Right forelimb (tissue), 1 donor: ENCODE results near the gene POC1A.

Experiments used
- DNase-seq: peaks from one replicate; pipeline ENCODE4 v3.0.0-alpha.2; 2018

POC1A gene

DNA sequence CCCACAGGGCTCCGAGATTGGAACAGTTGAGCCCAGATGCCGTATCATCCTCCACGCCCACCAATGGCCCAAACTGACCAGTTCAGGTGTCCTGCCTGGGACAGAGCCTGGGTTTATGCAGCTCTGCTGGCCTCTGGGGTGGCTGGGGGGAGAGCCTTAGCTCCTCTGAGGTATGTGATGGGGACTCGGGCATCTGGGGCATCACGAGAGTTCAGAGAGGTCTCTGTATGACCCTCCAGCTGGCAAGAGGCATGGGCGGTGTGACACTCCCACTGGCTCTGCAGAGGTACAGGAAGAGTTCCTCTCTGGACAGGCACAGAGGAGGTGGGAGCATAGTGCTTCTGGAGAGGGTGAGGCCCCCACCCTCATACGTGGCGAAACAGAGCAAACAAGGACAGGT is 71.3 kb downstream of the POC1A start:
- DNase-seq: no peak

DNA sequence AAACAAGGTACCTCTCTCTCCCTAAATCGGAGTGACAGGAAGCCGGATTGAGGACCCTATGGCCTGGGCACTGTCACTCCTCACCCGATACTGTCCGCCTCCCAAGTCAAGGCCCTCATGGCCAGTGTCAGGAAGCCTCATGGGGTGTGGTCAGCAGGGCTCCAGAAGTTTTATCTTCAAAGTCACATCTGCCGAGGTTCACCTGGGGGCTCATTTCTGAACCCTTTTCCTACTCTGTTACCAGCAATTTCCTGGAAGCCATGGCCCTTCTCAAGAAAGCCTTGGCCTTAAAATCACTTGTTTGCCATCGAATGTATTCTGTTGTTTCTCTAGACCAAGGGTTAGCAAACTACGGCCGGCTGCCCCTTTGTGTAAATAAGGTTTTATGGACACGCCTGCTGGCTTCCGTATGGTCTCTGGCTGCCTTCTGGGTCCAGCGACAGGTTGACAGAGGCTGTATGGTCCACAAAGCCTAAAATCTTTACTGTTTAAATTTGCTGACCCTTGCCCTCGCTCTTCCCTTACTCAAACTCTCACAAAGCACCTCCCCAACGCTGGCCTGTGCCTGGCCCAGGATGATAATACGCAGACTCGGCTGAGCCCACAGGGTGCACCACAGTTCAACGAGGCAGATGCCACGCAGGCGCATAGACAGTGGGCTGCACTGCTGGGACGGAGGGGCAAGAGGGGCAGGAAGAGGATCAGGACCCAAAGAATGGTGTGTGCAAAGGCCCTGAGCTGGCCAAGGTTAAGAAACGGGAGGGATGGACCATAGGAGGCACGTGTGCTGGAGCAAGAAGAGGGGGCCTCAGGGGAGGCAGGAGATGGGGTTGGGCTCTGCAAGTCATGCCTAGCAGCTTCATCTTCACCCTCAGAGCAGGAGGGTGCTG is 73.1 kb downstream of the POC1A start:
- DNase-seq: no peak

DNA sequence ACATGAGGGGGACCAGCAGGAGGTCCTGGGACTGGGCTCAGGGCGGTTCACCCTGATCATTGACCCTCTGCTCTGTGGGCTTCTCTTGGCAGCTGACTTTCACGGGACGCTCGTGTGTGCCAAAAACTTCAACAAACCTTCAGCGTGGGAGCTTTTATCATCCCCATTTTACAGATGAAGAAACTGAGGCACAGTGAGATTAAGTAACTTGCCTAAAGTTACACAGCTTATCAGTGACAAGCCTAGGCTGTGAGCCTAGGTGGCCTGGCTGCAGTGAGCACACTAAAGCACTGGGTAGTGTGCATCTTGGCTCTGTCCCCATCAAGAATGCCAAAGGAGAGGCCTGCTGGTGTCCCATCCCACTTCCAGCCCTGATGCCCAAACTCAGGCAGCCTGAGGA is 74.3 kb downstream of the POC1A start:
- DNase-seq: no peak

DNA sequence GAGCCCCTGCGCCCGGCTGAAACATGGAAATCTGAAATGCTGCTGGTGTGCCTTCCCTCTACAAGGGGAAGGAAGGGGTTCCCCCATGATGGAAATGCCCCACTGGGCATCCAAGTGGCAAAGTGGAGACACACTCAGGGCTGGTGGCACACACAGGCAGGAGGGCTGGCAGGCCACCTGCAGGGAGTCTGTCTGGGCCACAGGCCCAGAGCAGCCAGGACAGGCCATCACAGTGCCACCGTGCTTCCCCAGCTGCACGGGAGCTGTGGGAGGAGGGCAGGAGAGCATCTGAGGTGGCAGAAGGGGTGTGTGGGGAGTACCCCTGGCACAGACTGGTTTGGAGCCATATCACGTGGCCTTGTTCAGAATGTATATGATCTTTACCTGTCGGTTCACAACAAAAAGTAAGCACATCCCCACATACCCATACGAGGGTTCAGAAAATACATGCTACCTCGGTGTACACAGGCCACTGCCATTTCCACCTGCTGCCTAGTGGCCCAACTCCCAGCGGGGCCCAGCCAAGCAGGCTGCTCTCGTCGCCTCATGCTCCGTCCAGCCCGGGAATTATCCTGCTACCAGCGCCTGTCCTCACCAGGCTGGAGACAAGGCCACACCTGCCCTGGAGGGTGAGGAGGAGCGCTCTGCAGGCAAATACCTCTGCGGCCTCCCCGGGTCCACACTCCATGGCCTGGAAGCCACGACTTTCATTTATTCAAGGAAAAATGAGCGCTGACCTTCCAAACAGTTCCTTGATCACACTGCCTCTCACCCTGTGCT is 75.3 kb downstream of the POC1A start:
- DNase-seq: no peak

DNA sequence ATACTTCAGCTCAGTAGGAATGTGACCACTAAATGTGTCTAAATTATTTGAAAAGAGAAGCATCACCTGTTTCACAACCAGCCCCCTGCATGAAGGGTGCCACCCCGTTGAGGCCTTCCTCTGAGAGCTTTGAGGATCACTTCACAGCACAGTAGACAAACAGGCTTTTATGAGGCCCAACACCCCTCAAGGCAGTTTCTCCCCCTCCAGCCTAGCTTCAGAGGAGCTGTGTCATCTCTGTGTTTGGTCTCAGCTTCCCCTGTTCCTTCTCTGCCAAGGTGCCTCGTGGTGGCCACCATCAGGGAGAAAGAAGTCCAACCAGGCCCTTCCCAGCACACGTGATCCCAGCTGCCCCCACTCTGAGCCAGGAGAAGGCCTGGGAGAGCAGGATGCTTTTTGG is 76.3 kb downstream of the POC1A start:
- DNase-seq: no peak

DNA sequence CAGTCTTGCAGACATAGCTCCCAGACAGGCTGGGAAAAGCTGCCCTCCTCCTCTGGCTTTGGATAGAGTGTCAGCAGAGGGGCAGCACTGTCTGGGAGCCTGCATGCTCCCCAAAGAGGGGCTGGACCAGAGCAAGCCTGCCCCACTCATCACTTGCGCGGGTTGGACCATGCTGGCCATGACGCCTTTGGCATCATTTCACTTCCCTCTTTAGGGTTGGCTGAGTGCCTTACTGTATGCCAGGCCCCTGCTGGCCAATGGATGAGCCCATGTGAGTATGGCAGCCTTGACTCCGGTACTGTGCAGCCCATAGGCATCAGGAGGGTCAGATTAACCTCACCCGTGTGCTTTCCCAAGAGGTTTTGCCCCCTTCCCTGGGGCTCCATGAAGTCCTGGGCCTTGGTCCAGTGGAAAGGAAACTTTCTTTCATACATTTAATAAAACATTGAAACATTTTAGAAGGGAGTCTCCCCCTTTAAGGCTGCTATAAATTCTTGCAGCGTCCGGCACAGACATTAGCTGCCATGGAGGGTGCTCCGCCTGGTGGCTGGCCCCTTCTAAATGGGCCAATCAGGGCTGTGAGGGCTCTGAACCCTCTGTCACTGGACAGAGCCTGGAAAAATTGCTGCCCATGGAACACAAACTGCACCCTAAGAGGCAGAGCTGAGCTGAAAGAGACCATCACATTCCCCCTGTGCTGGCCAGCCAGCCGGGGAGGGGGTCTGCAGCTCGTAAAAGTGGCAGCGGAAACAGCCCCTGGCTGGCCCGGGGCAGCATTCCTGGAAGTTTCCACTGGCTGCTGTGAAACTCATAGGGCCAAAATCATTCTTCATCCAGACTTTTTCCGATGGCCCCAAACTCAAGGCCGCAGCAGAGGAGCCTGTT is 77.1 kb downstream of the POC1A start:
- DNase-seq: peak; percentile 84

DNA sequence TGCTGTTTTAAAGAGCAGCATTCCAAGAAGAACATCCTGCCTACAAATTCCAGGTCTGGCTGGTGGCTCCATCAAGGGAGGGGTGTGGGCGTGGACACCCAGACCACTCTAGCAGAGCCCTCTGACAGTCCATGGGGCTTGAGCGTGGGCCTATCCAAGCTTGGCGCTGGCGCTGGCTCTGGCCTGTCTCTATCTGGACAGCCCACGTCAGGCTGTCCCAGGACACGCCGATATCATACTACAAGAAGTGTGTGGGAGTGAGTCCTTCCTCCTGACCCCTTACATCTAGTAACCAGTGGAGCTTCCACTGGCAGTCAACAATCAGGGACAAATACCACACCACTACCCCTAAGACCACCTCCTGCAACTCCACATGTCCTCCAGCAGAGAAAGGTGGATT is 80.7 kb downstream of the POC1A start:
- no peak for DNase-seq

DNA sequence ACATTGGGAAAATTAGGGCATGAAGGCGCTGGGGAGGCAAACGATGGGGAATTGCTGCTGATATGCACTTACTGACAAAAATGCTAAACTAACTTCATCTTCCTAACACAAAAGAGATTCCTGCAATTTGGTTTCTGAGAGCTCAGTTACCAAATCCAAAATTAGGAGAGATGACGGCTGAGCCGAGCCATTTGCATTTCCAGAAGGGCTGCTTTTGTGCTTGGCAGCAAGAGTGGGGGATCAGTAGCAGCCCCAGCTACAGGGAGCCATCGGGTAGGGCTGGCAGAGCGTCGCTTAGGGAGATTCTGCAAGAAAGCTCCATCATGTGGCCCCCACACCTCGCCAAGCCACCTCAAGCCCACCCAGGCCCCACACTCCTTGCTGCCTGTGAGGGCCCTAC is 81.8 kb downstream of the POC1A start:
- DNase-seq: no peak

DNA sequence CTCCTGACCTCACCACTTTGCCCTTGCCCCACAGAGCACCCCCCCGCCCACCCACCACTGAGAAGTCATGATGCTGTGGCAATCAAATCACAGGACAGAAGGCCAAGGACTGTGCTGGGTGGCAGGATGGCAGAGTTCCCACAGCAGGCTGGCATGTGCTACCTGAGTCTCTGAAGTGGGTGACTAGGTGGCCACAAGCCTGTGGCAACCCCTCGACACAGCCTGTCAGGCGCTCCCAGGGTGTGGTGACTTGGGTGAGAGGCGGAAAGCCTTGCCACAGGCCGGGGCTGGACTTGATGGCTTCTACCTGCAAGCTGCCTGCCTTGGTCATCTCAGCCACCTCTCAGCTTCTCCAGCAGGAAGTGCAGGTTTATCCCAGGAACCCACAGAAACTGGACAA is 82.2 kb downstream of the POC1A start:
- no peak for DNase-seq

DNA sequence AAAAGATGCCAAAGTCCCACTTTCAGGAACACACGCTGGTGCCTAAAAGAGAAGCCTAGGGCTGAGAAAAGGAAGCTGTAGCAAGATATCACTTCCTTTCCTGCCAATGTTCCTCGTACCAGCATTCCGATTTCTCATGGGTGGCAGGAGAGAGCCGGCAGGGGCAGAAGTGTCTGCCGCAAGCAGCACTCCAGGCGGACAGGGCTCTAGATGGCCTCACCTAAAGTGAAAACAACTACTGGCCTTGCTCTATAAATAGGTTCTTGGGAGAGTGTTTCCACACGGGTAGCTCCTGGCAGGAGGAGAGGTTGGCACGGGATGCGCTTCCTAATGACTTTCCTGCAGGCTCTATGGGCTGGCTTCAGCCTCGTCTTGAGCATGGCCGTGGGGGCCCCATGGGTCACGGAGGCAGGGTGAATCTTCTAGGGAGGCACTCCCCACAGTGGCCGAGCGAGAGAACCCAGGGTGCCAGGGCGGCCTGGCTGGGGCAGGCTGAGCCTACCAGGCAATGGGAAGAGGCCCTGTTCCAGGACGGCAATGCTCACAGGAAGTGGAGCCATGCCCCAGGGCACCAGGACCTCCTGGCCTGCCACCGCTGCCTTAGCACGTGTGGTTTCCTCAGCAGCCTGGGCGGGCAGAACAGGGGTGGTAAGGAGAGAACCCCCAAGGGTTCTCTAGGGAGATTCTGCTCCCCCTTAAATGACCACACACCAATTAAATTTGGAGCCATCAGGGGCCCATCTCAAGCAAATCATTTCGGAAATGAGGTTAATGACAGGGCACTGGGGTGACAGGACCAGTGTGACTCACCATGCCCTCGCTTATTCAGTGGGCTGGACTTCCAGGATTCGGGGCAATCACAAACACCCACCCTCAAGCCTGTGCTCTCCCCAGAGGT is 83.2 kb downstream of the POC1A start:
- DNase-seq: no peak

DNA sequence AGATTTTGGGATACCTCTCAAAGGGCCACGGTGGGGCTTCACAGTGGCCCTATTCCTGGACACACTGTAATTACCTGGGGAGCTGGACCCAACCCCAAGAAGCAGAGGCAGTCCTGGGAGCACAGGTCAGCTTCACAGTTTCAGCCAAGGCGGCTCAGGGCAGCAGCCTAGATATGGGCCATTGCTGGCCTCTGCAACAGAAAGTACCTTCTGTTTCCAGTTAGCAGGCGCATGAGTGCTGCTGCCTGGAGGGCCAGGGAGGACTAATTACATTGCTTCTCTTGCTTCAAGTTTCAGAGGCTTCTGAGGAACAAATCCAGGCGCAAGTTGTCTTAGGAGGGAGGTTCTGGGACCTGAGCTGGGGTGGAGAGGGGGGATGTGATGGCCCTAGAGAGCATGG is 84.4 kb downstream of the POC1A start:
- no peak for DNase-seq

DNA sequence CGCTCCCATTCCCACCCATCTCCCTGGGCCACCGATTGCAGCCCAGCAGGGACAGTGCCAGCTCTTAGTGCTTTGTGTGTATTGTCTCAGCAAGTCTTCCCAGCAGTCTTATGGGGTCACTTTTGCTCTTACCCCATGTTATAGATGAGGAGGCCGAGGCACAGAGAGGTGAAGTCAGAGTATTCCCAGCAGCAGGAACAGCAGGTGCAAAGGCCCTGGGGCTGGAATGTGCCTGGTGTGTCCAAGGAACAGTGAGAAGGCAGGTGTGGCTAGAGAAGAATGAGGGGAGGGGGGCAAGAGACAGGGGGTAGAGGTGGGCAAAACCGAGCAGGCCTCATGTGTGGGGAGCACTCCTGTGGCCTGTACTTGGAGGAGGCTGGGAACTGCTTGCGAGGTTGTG is 85.1 kb downstream of the POC1A start:
- DNase-seq: no peak

DNA sequence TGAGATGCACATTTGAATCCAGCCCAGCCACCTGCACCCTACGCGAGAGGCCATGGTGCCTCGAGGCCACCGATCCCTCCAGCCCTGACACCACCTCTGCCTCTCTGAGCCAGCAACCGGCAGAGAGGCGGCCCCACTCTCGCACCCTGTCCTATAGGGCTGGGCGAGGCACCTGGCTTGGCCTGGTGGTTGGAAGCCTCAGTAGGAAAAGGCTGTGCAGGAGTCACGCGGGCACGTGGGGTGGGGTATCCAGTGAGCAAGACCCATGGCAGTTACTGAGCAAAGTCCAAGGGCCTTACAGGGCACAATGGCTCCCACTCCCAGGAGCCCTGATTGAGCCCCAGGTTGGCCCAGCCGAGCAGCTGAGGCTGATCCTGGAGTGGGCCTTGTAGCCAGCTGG is 85.5 kb downstream of the POC1A start:
- no peak for DNase-seq

DNA sequence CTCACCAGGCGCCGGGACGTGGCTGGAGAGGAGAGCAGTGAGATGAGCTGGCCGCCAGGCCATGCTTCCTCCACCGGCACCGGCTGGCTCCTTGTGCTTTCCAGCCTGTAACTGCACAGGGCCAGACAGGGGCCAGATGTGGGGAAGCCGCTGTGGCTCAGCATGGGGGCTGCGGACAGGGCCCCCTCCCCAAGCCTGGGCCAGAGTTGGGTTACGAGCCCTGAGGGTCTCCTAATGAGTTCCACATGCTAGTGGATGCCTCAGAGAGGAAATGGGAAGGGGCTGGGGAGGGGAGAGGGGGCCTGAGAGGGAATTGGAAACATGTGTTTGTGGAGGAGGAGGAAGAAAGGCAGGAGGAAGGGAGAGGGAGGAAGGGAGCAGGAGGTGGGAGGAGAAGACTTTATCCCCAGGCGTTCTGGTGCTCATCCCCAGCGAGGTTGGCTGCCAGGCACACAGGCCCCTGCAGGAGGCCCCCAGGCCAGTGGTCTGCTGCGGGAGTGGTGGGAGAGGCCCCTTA is 86.1 kb downstream of the POC1A start:
- peak; percentile 88 for DNase-seq

DNA sequence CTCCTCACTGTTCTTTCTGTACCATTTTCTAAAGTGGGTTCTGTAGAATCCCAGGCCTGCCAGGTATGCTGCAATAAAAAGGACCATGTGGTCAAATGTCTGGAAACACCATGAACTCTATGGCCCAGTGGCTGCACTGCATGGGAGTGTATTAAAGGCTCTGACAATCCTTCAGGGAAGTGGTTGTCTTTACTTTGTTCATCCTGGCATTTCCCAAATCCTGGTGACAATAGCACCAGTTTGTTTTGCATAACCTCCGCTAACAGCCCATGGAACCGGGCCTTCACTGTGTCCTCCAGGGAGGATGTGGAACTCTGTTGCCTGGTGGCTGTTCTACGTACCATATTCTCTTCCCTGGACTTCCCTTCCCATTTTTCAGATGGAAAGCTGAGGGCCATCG is 86.7 kb downstream of the POC1A start:
- no peak for DNase-seq

DNA sequence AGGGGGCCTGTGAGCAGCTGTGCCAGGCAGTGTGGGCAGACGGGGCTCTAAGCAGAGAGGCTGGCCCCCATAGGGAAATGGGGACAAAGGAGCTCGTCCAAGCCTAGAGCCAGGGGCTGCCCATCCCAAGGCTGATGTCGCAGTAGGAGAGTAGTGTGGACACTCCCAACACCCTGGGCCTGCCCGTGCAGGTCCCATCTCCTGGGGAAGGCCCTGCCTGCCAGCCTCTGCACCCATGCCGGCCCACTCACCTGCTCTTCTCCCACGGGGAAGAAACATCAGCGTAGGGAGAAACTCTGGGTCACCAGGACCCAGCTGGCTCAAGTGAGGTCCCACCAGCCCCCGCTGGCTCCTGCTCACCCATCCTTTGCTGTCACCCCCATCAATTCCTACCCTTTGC is 87.2 kb downstream of the POC1A start:
- no peak for DNase-seq

DNA sequence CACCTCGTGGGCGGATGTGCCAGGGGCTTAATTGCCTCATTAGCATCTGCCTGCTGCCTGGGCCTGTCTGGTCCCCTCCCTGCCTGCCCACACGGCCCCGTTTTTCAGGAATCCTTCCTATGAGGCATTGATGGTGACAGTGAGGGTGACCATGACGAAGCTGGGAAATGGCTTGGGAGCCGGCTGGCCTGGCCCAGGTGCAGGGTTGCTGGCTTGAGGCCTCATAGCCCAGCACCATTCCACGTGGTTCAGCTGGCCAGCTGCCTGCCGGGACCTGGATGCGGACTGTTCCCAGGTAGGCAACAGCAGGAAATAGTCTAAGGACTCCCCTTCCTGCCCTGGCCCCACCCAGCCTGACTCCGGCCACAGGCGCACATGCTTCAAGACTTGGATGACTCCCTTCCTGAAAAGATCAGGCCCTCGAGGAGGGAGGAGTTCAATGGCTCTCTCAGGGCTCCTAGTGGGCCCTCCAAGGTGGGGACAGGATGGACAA is 88.9 kb downstream of the POC1A start:
- no peak for DNase-seq

DNA sequence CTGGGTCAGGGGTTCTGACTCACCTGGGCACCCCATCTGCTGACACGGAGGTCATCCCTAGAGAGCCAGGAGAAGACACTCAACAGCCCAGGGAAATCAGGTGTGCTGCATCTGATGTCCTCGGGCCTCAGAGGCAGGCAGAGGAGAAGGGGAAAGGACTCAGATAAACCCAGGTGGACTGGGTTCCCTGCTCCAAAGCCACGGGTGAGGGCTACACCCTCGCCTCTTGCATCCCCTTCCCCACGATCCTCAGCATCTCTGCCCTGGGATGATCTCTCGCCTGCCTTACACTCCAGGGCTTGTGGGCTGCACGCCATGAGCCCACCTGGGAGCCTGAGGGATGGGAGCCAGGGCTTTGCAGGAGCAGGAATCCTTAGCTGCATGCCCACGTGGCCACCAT is 89.7 kb downstream of the POC1A start:
- DNase-seq: no peak

DNA sequence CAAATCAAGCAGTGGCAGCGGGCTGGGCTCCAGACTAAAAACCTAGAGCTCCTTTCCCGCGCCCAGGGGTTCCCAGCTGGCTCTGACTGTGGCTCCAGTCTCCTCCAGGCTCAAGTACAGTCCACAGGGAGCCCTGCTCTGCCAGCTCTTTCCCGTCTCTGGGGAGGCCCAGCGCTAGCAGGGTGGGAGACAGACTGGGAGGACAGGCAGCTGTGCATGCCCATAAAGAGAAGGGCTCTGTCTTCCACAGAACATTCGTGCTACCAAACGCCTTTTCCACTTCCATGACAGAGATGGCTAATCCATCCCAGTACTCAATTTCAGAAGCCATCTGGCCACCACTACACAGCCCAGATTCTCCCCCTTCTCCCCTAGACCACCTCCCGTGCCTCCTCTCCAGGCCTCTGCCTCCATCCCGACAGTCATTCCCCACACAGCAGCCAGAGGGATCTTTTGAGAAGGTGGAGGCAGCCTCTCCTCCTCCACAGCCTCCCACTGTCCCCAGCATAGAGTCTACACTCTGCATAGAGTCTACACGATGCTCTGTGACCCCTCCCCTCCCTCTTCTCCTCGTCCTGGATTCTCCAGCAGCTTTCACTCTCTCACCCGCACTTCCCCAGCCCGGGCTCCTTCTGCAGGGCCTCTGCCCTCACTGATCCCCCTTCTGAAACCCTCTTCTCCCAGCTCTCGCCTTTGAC is 91.0 kb downstream of the POC1A start:
- DNase-seq: no peak

DNA sequence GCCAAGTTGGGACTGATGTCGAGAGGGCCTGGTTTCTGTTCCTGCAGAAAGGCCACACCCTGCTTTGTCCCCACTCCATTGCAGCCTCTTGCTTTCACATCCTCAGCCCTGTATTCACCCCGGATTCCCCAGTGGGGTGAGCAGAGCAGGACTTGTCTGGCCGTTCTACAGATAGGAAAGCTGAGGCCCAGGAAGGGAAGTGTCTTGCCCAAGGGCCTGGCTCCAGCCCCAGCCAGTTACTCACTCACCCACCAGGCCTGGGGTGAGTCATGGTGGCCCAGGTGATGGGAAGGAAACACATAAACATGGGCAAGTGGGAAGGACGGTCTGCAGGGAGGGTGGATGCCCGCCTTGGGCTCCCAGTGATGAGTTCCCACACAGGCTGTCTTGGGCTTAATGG is 91.7 kb downstream of the POC1A start:
- DNase-seq: no peak
